HTR-8/SVneo (cell line): ENCODE data around the gene GATA2.

Experiments used
- DNase-seq: peaks from one replicate; pipeline ENCODE4 v3.0.0; 2011; ENCODE audit warnings: low spot score, mixed read lengths; ENCODE audit not compliant: insufficient read length
- FAIRE-seq: peaks from 2 replicates; lab custom pipeline; 2011; peaks lifted over from hg19 to GRCh38; lab: Jason Lieb, UNC

Gene GATA2

GRCh38 chr3:128503164-128503651, 10.2 kb upstream of the GATA2 start:
- DNase-seq (no peak), FAIRE-seq (peak; percentile 71)

GRCh38 chr3:128502712-128503111, 9.7 kb upstream of the GATA2 start:
- FAIRE-seq (no peak), DNase-seq (no peak)

GRCh38 chr3:128501431-128501830, 8.4 kb upstream of the GATA2 start:
- no peak for DNase-seq
- no peak for FAIRE-seq

GRCh38 chr3:128500556-128500955, 7.6 kb upstream of the GATA2 start:
- no peak for DNase-seq
- no peak for FAIRE-seq

- FAIRE-seq (peak; percentile 66), DNase-seq (no peak)
Observed at GRCh38 chr3:128499724-128500275, 6.8 kb upstream of the GATA2 start.

- DNase-seq (no peak), FAIRE-seq (no peak)
Observed at GRCh38 chr3:128498901-128499530, 6.0 kb upstream of the GATA2 start.

GRCh38 chr3:128498127-128498626, 5.2 kb upstream of the GATA2 start:
- FAIRE-seq (no peak), DNase-seq (no peak)

GRCh38 chr3:128497305-128498126, 4.5 kb upstream of the GATA2 start:
- peak; percentile 13 for FAIRE-seq
- no peak for DNase-seq

GRCh38 chr3:128496602-128497304, 3.8 kb upstream of the GATA2 start:
- DNase-seq: no peak
- peak; percentile 63 for FAIRE-seq

GRCh38 chr3:128496019-128496601, 3.1 kb upstream of the GATA2 start:
- no peak for DNase-seq
- FAIRE-seq: no peak

- DNase-seq (no peak), FAIRE-seq (peak; percentile 83)
Observed at GRCh38 chr3:128495435-128495970, 2.5 kb upstream of the GATA2 start.

GRCh38 chr3:128494367-128494650, 1.3 kb upstream of the GATA2 start:
- FAIRE-seq (peak; percentile 76), DNase-seq (no peak)

GRCh38 chr3:128493570-128494366, 767 bp upstream of the GATA2 start:
- DNase-seq: no peak
- FAIRE-seq: peak; percentile 26

GRCh38 chr3:128491941-128492670, 895 bp downstream of the GATA2 start:
- FAIRE-seq: no peak
- DNase-seq: no peak

GRCh38 chr3:128491691-128491940, 1.4 kb downstream of the GATA2 start:
- FAIRE-seq (no peak), DNase-seq (no peak)

- DNase-seq: no peak
- FAIRE-seq: no peak
Observed at GRCh38 chr3:128490915-128491690, 1.9 kb downstream of the GATA2 start.

- no peak for FAIRE-seq
- DNase-seq: no peak
Observed at GRCh38 chr3:128490650-128490914, 2.4 kb downstream of the GATA2 start.

GRCh38 chr3:128489927-128490649, 2.9 kb downstream of the GATA2 start:
- DNase-seq (no peak), FAIRE-seq (peak; percentile 67)
